Measurements from ENCODE around the gene MKLN1. TPM values are rescaled to one million over a fixed set of nuclear protein-coding genes. Genes with fewer than 3 reads are reported as not detected.
A peak's percentile ranks its signal among the peaks of the same experiment; 100 is the strongest.

The MKLN1 gene
- polyA plus RNA-seq, 2 of the 4 experiments (the other 2 are of a cell fraction) = 39.6 to 84.5 TPM

GRCh38 chr7:131544021-131544420 lies 216.3 kb downstream of the MKLN1 start:
- FAIRE-seq (no peak), ATAC-seq (no peak), DNase-seq (ENCODE audit: low read depth in 1 of 2, low spot score in 1 of 2) (no peak)
- Histone ChIP-seq H3K4me1 (peaks cover 39% of the 10 kb centered on the region), H3K9me3 (no peaks in the 10 kb centered on the region), H3K4me3 (no peak overlapping the region), H3K4me2 (no peak overlapping the region), H3K27ac (peak overlapping the region in 1 of 2 experiments; percentile 47; a peak in 1 of 6 replicates)
- 94% methylated on average over 3 of the region's 3 CpGs for WGBS (ENCODE audit: missing lambda C conversion rate)
- CTCF ChIA-PET = interaction anchor here (0.6 to 9.3 kb wide), 9 partner anchors 9 to 144 kb away, joined by 3 to 99 read pairs (median 4); no protein-coding TSS in a partner anchor
- POLR2A ChIA-PET = no interaction called here
- TF ChIP-seq MAZ (IDR thresholded peaks at IDR 0.05; ENCODE audit: borderline replicate concordance, low read depth, low read length) = no peak
- TF ChIP-seq CHD4 (IDR thresholded peaks at IDR 0.05; ENCODE audit: borderline replicate concordance) = no peak
- TF ChIP-seq SMC3 (IDR thresholded peaks at IDR 0.05) = no peak
- no peak for TF ChIP-seq MYC (IDR thresholded peaks at IDR 0.05; ENCODE audit: borderline replicate concordance, low read length)
- TF ChIP-seq RARB (CRISPR knock-in tag; IDR thresholded peaks at IDR 0.05) = no peak
- no peak for TF ChIP-seq EHMT2 (IDR thresholded peaks at IDR 0.05; ENCODE audit: low read depth)
- no peak for TF ChIP-seq RAD21 (conservative IDR thresholded peaks at IDR 0.05 in 1 of 2, IDR thresholded peaks at IDR 0.05 in 1 of 2)
- TF ChIP-seq TP53 (CRISPR knock-in tag; IDR thresholded peaks at IDR 0.05) = no peak
- no peak for TF ChIP-seq FOSL2 (IDR thresholded peaks at IDR 0.05)
- TF ChIP-seq FOSL2 (CRISPR knock-in tag; IDR thresholded peaks at IDR 0.05) = no peak
- no peak for TF ChIP-seq EHF (CRISPR knock-in tag; IDR thresholded peaks at IDR 0.05)
- TF ChIP-seq HEYL (CRISPR knock-in tag; IDR thresholded peaks at IDR 0.05) = no peak
- TF ChIP-seq CBX2 (IDR thresholded peaks at IDR 0.05; ENCODE audit: borderline replicate concordance, low read depth) = no peak
- TF ChIP-seq FOXS1 (CRISPR knock-in tag; IDR thresholded peaks at IDR 0.05) = no peak
- TF ChIP-seq TFCP2L1 (CRISPR knock-in tag; IDR thresholded peaks at IDR 0.05) = no peak
- no peak for TF ChIP-seq KDM1A (IDR thresholded peaks at IDR 0.05; ENCODE audit: low read depth)
- TF ChIP-seq, protein P1, sequence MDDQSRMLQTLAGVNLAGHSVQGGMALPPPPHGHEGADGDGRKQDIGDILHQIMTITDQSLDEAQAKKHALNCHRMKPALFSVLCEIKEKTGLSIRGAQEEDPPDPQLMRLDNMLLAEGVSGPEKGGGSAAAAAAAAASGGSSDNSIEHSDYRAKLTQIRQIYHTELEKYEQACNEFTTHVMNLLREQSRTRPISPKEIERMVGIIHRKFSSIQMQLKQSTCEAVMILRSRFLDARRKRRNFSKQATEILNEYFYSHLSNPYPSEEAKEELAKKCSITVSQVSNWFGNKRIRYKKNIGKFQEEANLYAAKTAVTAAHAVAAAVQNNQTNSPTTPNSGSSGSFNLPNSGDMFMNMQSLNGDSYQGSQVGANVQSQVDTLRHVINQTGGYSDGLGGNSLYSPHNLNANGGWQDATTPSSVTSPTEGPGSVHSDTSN (IDR thresholded peaks at IDR 0.05) = no peak
- no peak for TF ChIP-seq FOSB (CRISPR knock-in tag; IDR thresholded peaks at IDR 0.05)
- no peak for TF ChIP-seq GATA3 (IDR thresholded peaks at IDR 0.05; ENCODE audit: borderline replicate concordance)
- TF ChIP-seq, protein P2, sequence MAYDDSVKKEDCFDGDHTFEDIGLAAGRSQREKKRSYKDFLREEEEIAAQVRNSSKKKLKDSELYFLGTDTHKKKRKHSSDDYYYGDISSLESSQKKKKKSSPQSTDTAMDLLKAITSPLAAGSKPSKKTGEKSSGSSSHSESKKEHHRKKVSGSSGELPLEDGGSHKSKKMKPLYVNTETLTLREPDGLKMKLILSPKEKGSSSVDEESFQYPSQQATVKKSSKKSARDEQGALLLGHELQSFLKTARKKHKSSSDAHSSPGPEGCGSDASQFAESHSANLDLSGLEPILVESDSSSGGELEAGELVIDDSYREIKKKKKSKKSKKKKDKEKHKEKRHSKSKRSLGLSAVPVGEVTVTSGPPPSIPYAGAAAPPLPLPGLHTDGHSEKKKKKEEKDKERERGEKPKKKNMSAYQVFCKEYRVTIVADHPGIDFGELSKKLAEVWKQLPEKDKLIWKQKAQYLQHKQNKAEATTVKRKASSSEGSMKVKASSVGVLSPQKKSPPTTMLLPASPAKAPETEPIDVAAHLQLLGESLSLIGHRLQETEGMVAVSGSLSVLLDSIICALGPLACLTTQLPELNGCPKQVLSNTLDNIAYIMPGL (CRISPR knock-in tag; IDR thresholded peaks at IDR 0.05; ENCODE audit: borderline replicate concordance) = no peak
- no peak for TF ChIP-seq ZC3H11A (IDR thresholded peaks at IDR 0.05)

DNA sequence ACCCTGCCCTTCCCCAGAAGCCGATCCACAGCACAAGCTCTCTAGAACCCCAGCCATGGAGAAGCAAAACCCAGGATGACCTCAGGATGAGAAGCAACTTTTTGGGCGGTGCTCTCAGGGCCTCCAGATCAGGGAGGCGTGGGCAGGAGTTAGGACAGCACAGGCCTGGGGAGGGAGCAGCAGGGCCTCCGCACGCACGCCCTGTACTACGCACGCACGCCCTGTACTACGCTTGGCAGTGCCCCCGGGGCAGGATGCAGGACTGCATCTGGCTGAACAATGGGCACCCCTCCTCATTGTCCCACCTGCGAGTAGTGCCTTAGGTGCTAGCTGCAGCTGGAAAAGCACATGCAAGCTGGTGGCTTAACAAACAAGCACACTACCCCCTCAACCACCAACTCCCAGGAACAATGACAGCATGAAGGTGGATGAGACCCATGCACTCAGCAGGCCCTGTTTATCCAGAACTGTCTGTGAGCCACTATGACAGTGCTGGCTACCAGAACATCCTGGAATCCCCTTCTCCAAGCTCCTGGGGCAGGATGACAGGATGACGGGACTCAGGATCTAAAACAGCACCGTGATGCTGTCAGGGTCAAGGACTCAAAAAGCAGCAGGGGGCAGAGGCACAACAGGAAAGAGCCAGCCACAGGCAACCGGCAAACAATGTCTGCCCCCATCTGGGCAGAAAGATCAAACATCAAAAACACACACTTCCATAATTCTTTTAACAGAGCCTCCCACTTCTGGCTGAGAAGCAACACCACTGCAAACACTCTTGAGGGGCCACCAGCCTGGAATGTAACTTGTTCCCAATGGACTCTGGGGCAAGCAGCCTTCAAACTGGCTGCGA lies 217.0 kb downstream of the MKLN1 start:
- POLR2A ChIA-PET = no interaction called here
- ATAC-seq (peak; percentile 35 to 60; a peak in 4 of 6 replicates), FAIRE-seq (no peak), DNase-seq (ENCODE audit: low read depth in 1 of 2, low spot score in 1 of 2) (peak in 1 of 2 experiments; percentile 66)
- Histone ChIP-seq H3K4me3 (no peak overlapping the region), H3K27ac (peak overlapping the region in 1 of 2 experiments; percentile 47; a peak in 3 of 6 replicates), H3K4me1 (peaks cover 32% of the 10 kb centered on the region), H3K4me2 (peak overlapping the region; percentile 15; the same call in 1 of the 3 replicates), H3K9me3 (no peaks in the 10 kb centered on the region)
- CTCF ChIA-PET = interaction anchor here (0.7 to 9.3 kb wide), 11 partner anchors 9 to 144 kb away, joined by 3 to 99 read pairs (median 4); no protein-coding TSS in a partner anchor
- WGBS (ENCODE audit: missing lambda C conversion rate) = 62% methylated on average over 10 of the region's 16 CpGs
- TF ChIP-seq, protein P2 (CRISPR knock-in tag; IDR thresholded peaks at IDR 0.05; ENCODE audit: borderline replicate concordance) = no peak
- TF ChIP-seq, protein P1 (IDR thresholded peaks at IDR 0.05) = no peak
- TF ChIP-seq SMC3 (IDR thresholded peaks at IDR 0.05) (peak; percentile 54; the same call in 2 of the 3 replicates), RAD21 (conservative IDR thresholded peaks at IDR 0.05 in 1 of 2, IDR thresholded peaks at IDR 0.05 in 1 of 2) (peak; percentile 61 to 69), FOXS1 (CRISPR knock-in tag; IDR thresholded peaks at IDR 0.05) (no peak), MAZ (IDR thresholded peaks at IDR 0.05; ENCODE audit: borderline replicate concordance, low read depth, low read length) (no peak), ZFP36 (IDR thresholded peaks at IDR 0.05; ENCODE audit: borderline replicate concordance, partially characterized antibody) (no peak), JUN (IDR thresholded peaks at IDR 0.05) (no peak), FOSB (CRISPR knock-in tag; IDR thresholded peaks at IDR 0.05) (no peak), RNF2 (IDR thresholded peaks at IDR 0.05; ENCODE audit: borderline replicate concordance, low read depth) (no peak), POLR2A (IDR thresholded peaks at IDR 0.05; ENCODE audit: low read length) (no peak), EHF (CRISPR knock-in tag; IDR thresholded peaks at IDR 0.05) (no peak), TFCP2L1 (CRISPR knock-in tag; IDR thresholded peaks at IDR 0.05) (no peak), SREBF2 (IDR thresholded peaks at IDR 0.05) (no peak), CHD4 (IDR thresholded peaks at IDR 0.05; ENCODE audit: borderline replicate concordance) (no peak), TP53 (CRISPR knock-in tag; IDR thresholded peaks at IDR 0.05) (no peak)
- TF ChIP-seq, protein P3, sequence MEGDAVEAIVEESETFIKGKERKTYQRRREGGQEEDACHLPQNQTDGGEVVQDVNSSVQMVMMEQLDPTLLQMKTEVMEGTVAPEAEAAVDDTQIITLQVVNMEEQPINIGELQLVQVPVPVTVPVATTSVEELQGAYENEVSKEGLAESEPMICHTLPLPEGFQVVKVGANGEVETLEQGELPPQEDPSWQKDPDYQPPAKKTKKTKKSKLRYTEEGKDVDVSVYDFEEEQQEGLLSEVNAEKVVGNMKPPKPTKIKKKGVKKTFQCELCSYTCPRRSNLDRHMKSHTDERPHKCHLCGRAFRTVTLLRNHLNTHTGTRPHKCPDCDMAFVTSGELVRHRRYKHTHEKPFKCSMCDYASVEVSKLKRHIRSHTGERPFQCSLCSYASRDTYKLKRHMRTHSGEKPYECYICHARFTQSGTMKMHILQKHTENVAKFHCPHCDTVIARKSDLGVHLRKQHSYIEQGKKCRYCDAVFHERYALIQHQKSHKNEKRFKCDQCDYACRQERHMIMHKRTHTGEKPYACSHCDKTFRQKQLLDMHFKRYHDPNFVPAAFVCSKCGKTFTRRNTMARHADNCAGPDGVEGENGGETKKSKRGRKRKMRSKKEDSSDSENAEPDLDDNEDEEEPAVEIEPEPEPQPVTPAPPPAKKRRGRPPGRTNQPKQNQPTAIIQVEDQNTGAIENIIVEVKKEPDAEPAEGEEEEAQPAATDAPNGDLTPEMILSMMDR (IDR thresholded peaks at IDR 0.05) = peak; percentile 46
